Rectal smooth muscle tissue (tissue), 1 donor: ENCODE measurements around the gene KCNB1.

Experiments
- H3K27ac ChIP-seq: one replicate; pipeline ENCODE4 v1.7.0; 2013; ENCODE audit warnings: low read depth, low read length, inconsistent platforms
- H3K27me3 ChIP-seq: one replicate; pipeline ENCODE4 v1.7.0; 2013; ENCODE audit warnings: low read length; ENCODE audit not compliant: control insufficient read depth, insufficient read depth
- H3K36me3 ChIP-seq: one replicate; pipeline ENCODE4 v1.7.0; 2013; ENCODE audit warnings: low read length; ENCODE audit not compliant: control insufficient read depth, insufficient read depth
- H3K4me1 ChIP-seq: one replicate; pipeline ENCODE4 v1.7.0; 2013; ENCODE audit warnings: low read length; ENCODE audit not compliant: control insufficient read depth, insufficient read depth
- H3K4me3 ChIP-seq: one replicate; pipeline ENCODE4 v1.7.0; 2013; ENCODE audit warnings: low read length
- H3K9ac ChIP-seq: one replicate; pipeline ENCODE4 v1.7.0; 2013; ENCODE audit warnings: low read length

KCNB1 gene

GRCh38 chr20:49478266-49478665 lies 4.2 kb downstream of the KCNB1 start:
- no peak overlapping the region for H3K27ac ChIP-seq
- no peaks in the 10 kb centered on the region for H3K4me1 ChIP-seq
- no peaks in the 10 kb centered on the region for H3K27me3 ChIP-seq
- no peaks in the 10 kb centered on the region for H3K36me3 ChIP-seq
- H3K4me3 ChIP-seq = no peak overlapping the region
- no peak overlapping the region for H3K9ac ChIP-seq

GRCh38 chr20:49477200-49477599 lies 5.3 kb downstream of the KCNB1 start:
- Histone ChIP-seq H3K27ac (no peak overlapping the region), H3K36me3 (no peaks in the 10 kb centered on the region), H3K4me1 (no peaks in the 10 kb centered on the region), H3K27me3 (no peaks in the 10 kb centered on the region), H3K9ac (no peak overlapping the region), H3K4me3 (no peak overlapping the region)

- Histone ChIP-seq H3K4me3 (no peak overlapping the region), H3K36me3 (no peaks in the 10 kb centered on the region), H3K9ac (no peak overlapping the region), H3K4me1 (no peaks in the 10 kb centered on the region), H3K27ac (no peak overlapping the region), H3K27me3 (no peaks in the 10 kb centered on the region)
Measured at GRCh38 chr20:49476016-49476355, 6.5 kb downstream of the KCNB1 start.

- Histone ChIP-seq H3K4me1 (no peaks in the 10 kb centered on the region), H3K4me3 (no peak overlapping the region), H3K27me3 (no peaks in the 10 kb centered on the region), H3K9ac (no peak overlapping the region), H3K27ac (no peak overlapping the region), H3K36me3 (no peaks in the 10 kb centered on the region)
Measured at GRCh38 chr20:49475292-49476015, 7.0 kb downstream of the KCNB1 start.

- Histone ChIP-seq H3K27me3 (no peaks in the 10 kb centered on the region), H3K9ac (no peak overlapping the region)
Measured at GRCh38 chr20:49471397-49471796, 11.1 kb downstream of the KCNB1 start.

GRCh38 chr20:49470922-49471321 lies 11.5 kb downstream of the KCNB1 start:
- Histone ChIP-seq H3K9ac (no peak overlapping the region), H3K4me3 (no peak overlapping the region), H3K27me3 (no peaks in the 10 kb centered on the region), H3K4me1 (peaks cover 2% of the 10 kb centered on the region), H3K36me3 (no peaks in the 10 kb centered on the region), H3K27ac (no peak overlapping the region)

More at GRCh38 chr20:49471397-49471796, 11.1 kb downstream of the KCNB1 start:
- Histone ChIP-seq H3K4me1 (peaks cover 2% of the 10 kb centered on the region), H3K4me3 (no peak overlapping the region), H3K27ac (no peak overlapping the region), H3K36me3 (no peaks in the 10 kb centered on the region)

- Histone ChIP-seq H3K36me3 (no peaks in the 10 kb centered on the region), H3K9ac (no peak overlapping the region), H3K4me3 (no peak overlapping the region), H3K4me1 (peaks cover 2% of the 10 kb centered on the region), H3K27ac (no peak overlapping the region), H3K27me3 (no peaks in the 10 kb centered on the region)
Measured at GRCh38 chr20:49469060-49469459, 13.4 kb downstream of the KCNB1 start.

GRCh38 chr20:49468412-49468811 lies 14.1 kb downstream of the KCNB1 start:
- H3K9ac ChIP-seq = no peak overlapping the region
- no peaks in the 10 kb centered on the region for H3K36me3 ChIP-seq
- no peak overlapping the region for H3K27ac ChIP-seq
- no peaks in the 10 kb centered on the region for H3K27me3 ChIP-seq
- H3K4me1 ChIP-seq = peaks cover 2% of the 10 kb centered on the region
- H3K4me3 ChIP-seq = no peak overlapping the region

- Histone ChIP-seq H3K4me1 (peaks cover 2% of the 10 kb centered on the region), H3K27me3 (no peaks in the 10 kb centered on the region), H3K27ac (no peak overlapping the region), H3K36me3 (no peaks in the 10 kb centered on the region), H3K9ac (no peak overlapping the region), H3K4me3 (no peak overlapping the region)
Measured at GRCh38 chr20:49466114-49466912, 16.2 kb downstream of the KCNB1 start.

GRCh38 chr20:49464556-49464955 lies 17.9 kb downstream of the KCNB1 start:
- H3K4me1 ChIP-seq = no peaks in the 10 kb centered on the region
- no peaks in the 10 kb centered on the region for H3K27me3 ChIP-seq
- no peak overlapping the region for H3K4me3 ChIP-seq
- H3K36me3 ChIP-seq = no peaks in the 10 kb centered on the region
- H3K9ac ChIP-seq = no peak overlapping the region
- H3K27ac ChIP-seq = no peak overlapping the region

- Histone ChIP-seq H3K27me3 (no peaks in the 10 kb centered on the region), H3K4me1 (no peaks in the 10 kb centered on the region), H3K9ac (no peak overlapping the region), H3K4me3 (no peak overlapping the region), H3K27ac (no peak overlapping the region), H3K36me3 (no peaks in the 10 kb centered on the region)
Measured at GRCh38 chr20:49462626-49463025, 19.8 kb downstream of the KCNB1 start.

- Histone ChIP-seq H3K27ac (no peak overlapping the region), H3K4me3 (no peak overlapping the region), H3K27me3 (no peaks in the 10 kb centered on the region), H3K9ac (no peak overlapping the region), H3K4me1 (no peaks in the 10 kb centered on the region), H3K36me3 (no peaks in the 10 kb centered on the region)
Measured at GRCh38 chr20:49461894-49462620, 20.4 kb downstream of the KCNB1 start.
